Measurements from ENCODE around the gene IQSEC3.

IQSEC3 gene

DNA sequence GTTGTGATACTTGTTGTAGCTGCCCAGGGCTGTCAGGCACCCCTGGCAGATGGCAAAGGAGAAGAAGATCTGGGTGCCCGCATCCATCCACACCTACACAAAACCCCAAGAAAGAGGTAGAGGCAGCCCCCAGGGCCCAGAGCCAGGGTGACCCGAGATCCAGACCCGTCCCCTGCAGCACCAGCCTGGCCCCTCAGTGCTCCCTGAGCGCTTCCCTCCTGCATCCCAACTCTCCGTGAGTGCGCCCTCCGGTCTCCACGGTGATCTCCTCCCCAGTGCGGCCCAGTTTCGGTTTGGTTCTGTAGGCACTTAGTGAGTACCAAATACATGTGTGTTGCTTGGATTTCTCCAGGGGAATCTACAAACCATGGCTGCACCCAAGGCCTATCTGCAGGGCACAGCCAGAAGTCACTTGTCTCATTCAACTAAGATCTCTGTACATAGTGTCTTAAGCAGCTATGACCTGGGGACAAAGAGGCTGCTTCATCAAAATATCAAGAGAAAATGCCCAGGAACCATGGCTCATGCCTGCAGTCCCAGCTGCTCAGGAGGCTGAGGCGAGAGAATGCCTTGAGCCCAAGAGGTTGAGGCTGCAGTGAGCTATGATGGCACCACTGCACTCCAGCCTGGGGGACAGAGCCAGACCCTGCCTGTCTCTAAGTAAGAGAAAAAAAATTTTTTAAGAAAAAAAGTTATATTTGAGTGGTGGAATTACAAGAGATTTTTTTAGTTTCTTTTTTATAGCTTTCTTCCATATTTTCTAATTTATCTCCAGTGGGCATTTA lies 131.5 kb downstream of the IQSEC3 start:
- no peak for DNase-seq (ENCODE audit: low spot score)

DNA sequence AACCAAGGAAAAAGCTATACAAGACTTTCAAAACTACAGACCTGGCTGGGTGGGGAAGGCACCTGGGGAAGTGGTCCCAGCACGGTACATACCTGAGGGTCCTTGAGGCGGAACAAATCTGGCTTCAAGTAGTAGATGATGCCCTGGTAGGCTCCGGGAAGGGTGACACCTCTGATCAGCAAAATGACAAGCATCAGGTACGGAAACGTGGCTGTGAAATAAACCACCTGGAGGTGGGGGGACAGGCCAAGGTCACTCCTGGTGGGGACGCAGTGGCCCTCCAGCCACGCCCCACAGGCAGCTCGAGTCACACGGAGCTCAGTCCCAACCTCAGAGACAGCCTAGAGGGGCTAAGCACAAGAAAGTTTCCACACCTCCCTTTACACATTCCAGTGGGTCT lies 132.1 kb downstream of the IQSEC3 start:
- no peak for DNase-seq (ENCODE audit: low spot score)

DNA sequence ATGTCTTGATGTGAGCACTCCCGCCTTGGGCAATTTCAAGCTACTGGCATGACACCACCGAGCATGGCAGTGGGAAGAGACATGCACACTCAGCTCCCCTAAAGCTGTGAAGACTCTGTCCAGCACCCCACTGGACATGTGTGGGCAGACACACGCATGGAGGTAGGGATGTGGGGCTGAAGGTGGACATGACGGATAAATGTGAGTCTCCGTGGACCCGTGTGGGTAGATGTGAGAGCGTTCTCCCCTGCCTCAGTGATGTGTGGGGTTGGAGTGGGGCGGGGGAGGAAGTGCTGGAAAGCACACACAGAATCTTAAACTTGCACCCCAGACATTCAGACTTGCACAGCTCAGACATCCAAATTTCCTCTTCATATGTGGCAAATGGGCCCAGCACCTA lies 134.8 kb downstream of the IQSEC3 start:
- no peak for DNase-seq (ENCODE audit: low spot score)

DNA sequence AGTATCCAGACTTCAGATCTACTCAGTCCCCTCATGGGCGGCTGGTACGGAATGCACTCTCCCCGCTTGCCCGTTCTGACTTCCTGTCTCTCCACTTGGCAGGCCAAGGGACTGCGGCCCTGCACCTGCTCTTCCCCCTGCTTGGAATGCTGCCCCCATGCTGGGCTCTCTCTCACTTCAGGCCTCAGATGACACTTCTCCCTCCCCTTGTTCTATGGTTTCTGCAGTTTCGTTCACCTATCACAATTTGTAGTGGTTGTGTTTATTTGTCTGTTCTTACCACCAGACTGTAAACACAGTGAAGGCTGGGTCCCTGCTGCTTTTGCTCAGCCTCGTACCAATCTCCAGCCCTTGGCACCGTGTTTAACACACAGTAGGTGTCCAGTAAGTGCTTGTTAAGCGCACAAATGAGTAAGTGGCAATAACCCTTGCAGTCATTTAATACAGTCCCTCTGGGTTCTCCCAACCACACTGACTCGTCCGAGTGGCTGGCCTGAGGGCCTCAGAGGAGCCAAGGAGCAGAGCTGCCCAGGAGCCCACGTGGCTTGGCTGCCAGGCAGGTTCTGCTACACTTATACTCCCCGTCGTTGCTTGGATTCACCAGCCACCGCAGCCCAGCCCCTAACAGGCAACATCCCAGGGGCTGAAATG lies 135.6 kb downstream of the IQSEC3 start:
- DNase-seq (ENCODE audit: low spot score) = no peak

DNA sequence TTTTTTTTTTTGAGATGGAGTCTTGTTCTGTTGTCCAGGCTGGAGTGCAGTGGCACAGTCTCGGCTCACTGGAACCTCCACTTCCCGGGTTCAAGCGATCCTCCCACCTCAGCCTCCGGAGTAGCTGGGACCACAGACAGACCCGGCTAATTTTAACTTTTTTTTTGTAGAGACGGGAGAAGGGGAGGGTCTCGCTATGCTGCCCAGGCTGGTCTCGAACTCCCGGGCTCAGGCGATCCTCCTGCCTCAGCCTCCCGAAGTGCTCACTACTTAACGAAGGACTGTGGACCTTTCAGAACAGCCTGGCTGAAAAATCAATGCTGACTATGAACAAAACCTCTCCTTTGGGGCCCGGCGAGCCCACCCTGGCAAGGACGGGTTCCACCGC lies 136.5 kb downstream of the IQSEC3 start:
- DNase-seq (ENCODE audit: low spot score) = no peak

DNA sequence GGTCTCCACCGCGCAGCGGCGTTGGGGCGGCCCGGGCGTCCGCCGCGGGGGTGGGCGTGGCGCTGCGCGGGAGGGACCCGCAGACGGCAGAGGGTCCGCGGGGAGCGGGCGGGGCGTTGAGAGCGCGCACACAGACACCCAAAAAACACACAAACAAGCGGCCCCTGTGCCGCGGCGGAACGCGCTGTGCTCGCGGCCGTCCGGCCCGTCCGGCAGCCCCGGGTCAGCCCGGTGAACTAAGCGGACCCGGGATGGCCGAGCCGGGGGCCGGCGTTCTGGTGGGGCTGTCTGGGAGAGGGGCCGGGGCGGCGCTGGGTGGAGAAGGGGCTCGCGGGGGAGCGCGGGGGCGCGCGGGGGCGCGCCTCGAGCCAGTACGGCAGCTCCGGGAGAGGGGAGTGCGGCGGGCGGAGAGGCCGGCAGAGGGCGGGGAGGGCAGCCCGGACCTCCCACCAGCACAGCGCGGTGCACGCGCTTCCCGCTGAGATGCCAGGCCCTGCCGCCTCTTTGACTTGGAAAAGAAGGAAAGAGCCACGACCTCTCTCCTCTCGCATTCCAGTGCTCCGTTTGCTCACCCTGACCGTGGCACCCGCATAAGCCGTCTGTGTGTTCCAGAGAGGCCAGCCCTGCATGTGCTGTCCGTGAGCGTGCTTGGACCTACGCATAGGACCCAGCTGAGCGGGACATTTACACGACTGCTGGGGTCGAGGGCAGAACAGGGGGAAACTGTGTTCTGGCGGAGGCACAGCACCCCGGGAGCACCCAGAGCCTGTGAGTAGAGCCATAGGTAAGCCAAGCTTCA lies 137.1 kb downstream of the IQSEC3 start:
- DNase-seq (ENCODE audit: low spot score) = peak; percentile 68

DNA sequence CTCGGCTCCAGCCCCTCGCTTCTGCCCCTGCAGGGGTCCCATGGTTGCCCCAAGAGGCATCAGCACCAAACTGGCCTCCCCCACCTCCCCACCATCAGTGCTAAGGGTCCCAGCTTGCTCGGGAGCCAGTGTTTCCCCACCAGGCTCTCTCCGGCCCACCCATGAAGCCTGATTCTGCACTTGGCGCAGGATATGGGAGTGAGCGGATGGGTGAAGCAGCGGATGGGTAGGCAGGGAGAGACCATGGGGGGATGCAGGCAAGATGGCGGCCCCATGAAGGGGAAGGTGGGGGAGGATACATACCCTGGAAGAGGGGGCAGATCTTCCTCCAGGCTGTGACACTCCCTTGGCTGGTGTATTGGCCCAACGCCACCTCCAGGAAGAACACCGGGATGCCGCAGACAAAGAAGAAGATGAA lies 137.7 kb downstream of the IQSEC3 start:
- DNase-seq (ENCODE audit: low spot score) = no peak

DNA sequence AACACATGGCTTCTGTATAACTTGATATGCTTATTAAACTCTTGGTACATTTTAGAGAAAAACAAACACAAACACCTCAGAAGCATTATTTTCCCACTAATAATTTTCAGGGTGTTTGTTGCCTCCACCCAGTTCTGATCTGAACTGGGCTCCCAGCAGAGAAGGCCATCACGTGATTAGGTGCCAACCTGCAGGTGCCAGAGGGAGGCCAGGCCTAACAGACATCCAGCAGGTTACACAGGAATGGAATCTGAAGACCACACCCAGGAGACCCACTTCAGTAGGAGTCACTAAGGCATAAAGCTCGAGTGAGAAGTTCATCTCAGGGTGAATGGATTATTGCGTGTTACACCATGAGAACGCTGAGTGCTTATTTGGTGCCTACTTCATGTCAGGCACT lies 138.5 kb downstream of the IQSEC3 start:
- no peak for DNase-seq (ENCODE audit: low spot score)

DNA sequence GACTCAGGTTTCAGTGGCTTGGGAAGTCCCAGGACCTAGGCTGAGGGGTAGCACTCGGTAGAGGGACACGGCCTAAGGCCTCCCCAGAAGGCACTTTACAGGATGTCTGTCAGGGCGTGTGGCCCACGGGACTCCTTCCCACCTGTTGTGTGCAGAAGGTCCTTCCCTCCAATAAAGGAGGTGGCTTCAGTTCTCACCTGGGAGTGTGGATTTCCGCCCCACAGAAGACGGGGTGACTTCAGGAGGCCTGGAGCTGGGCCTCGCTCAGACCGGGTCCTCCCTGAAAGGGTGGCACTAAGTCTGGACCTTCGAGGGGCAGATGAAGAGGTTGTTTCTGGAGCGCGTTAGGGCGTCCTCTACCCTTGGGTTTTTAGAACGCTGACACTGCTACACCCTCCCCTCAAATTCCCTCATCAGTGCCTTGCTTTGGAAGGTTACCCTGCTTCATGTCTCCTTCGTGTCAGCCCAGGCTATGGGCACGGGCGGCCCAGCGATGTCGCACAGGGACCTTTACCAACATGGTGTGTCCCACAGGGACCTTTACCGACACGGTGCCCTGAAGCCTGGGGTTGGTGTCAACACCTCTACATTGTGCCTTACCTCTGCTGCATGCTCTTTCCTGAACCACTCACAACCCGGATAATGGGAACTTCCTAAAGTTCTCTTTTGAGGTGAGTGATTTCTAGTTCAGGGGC lies 140.3 kb downstream of the IQSEC3 start:
- no peak for DNase-seq (ENCODE audit: low spot score)

DNA sequence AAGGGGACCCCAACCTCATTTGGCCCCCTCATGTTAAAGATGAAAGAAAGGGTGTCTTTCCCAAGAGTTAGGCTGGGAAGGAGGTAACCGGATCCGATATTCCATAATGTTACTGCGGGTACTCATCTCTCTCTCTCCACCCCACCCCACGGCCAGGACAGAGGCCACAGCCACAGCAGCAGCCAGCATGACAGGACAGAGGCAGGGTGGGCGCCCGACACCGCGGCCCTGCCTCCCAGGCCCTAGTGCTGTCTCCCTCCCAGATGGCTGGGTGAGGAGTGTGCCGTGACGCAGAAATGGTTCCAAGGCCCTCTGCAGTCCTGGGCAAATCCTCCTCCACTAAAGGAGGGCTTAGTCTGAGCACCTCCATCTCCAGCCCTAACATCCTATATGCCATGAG lies 141.2 kb downstream of the IQSEC3 start:
- DNase-seq (ENCODE audit: low spot score) = no peak

DNA sequence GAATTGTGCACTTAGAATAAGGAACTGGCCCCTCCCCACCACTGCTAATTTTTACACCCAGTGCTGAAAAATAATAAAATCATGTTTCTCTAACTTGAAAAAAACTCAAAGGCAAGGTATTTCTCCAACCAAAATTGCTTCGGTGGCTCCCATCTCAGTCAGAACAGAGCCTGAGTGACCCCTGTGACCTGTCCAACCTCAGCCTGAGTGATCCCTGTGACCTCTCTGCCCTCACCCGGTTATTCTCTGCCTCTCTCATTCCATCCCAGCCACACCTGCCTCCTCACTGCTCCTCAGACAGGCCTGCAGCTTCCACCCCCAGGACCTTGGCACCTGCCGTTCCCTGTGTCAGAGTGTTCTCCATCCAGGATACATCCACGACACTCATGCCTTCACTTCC lies 142.2 kb downstream of the IQSEC3 start:
- no peak for DNase-seq (ENCODE audit: low spot score)

DNA sequence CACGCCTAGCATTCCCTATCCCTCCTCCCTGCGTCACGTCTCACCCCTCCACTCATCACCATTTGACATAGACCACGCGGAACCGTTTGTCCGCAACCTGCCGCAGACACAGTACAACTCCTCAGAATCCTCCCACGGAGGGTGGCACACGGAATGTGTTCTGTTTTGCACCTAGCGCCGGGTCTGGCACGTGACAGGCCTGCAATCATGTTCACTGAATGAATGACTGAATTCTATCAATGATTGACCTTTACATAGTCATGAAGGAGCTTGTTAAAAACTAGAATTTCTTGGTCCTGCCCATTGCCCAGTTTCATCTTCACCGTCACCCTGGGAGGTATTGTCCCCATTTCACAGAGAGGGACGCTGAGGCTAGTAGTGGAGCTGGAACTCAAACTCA lies 142.7 kb downstream of the IQSEC3 start:
- DNase-seq (ENCODE audit: low spot score) = no peak

DNA sequence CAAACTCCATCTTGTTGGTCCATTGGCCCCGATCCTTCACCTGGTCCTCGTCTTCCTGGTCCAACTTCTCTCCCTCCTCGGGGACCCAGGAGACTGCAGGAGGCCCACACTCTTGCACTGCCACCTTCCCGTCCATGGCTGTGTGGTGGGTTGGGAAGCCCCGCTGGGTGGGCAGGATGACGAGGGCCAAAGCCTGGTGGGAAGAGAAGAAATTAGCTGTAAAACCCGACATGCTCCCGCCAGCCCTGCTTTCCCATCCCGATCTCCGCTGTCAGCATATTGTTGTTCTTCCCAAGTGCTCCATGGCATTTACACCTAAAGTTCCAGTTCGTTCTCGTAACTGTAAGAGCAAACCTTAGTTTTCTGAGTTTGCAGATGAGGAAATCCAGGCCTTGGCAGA lies 143.3 kb downstream of the IQSEC3 start:
- no peak for DNase-seq (ENCODE audit: low spot score)

DNA sequence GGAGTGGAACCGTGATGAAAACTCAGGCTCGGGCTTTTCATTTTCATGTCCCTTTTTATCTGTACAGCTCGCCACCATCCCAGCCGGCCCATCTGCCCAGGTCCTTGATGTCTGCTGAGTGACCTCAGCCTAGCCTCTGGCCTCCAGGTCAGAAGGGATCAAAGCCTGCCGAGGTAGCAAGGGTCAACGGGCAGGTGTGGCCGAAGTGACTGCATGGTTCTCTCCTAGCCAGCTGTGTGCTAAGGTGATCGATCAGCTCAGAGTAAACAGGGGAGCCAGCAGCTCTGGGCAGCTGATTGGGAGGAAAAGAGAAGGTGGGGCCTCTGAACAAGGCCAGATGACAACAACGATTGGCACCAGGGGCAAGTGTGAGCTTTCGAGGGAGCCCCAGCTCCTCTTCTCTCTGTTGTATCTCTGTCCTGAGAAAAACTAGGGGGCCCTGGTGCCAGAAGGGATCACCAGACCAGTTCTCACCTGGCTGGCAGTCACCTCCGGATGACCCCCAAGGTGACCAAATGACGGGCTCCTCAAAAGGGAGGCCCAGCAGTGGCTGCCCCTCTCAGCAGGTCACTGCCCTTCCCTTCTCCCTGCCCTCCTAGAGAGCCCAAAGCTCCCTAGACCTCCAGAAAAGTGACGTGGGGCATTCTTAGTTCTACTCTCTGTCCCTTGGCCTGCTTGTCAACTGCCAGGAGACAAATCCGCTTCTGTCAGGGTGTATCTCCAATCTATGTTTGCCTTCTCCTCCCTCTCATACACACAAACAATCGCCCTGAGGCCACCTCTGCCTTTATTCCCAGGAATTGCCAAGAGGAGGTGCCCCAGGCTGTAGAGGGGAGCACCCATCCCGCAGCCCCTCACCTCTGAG lies 143.9 kb downstream of the IQSEC3 start:
- no peak for DNase-seq (ENCODE audit: low spot score)

DNA sequence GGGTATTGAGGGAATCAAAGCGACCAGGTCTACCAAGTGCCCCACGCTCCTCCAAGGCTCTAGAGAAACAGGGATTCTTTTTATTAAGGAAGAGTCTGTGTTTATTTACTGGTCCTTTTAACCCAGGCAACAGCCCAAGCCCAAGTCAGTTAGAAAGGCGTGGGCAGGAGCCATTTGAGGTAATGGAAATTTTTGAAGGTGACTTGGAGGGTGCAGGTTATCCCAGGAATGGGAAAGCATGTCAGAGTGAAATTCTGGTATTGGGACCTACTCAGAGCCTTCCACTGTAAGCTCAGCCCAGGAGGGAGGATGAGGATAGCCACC lies 144.5 kb downstream of the IQSEC3 start:
- no peak for DNase-seq (ENCODE audit: low spot score)

DNA sequence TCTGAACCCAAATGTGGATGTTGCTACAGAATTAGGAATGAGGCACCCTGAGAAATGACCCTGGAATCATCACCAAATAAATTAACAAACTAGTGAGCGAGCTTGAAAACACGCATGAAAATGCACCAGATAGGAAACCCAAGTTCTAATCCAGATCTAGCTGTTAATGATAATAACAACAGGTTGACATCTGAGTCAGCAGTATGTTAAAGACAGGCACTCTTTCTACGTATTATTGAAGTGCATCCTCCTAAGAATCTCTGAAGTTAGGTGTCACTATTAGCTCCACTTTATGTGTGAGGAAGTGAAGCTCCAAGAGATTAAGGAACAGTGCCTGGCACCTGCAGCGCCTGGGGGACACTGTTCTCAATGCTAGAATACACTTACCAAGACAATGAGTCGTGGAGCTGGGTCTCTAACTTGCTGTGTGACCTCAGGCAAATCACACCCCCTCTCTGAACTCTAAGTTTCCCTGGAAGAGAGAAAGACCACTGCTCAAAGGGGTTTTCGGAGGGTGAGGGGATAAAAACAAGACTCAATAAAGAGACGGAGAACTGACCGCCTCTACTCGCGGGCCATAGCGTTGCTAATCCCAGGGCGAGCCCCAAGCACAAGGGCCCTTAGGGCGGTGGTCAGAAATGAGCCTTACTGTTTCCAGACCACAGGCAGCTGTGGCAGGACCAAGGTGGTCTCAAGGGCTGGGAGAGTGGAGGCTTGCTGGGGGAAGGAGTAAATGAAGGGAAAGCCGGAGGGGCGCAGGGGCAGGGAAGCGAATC lies 145.3 kb downstream of the IQSEC3 start:
- no peak for DNase-seq (ENCODE audit: low spot score)

DNA sequence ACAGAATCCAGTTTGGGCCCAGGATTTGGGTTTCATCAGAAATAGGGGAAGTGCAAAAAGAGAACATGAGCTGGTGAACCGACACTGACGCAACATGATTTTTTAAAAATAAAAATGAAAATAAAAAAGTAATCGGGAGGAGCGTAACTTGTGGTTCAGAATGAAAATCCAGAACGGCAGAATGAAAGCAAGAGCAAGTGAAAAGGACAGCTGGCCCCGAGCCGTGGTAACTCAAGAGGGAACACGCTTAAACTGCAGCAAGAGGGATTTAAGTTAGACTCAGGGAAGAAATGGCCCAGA lies 145.8 kb downstream of the IQSEC3 start:
- no peak for DNase-seq (ENCODE audit: low spot score)

DNA sequence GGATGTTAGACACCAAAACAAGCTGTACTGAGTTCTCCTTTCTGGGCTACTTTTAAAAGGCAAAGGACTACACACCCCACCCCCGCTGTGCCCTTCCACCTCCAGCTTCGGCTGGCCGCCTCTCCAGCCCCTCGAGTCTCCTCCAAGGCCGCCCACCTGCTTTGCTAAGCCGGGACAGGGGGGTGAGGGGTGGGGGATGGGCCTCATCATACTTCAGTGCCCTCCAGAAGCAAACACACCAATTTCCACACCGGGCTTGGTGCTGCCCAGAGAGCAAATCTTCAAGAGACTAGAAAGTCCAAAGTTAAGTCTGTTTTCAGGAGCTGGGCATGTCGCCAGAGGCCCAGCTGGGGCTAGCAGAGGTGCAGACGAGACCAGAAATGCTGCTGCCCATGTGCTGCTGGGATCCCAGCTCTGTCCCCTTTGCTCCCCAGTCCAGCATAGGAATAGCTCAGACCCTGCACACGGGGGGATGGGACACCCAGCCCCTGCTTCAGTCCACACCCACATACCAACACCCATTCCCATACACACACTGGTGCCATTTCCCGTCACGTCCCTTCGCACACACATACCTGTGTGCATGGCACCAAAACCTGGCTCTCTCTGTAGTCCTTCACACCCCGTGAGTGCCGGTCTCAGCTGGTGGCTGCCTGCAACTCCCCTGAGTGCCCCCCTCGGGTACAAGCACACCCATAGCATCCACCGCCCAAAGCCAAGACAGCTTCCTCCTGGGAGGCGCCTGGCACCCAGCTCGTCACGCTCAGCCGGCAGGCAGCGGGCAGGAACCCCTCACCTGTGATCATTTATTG lies 146.4 kb downstream of the IQSEC3 start:
- peak; percentile 39 for DNase-seq (ENCODE audit: low spot score)

DNA sequence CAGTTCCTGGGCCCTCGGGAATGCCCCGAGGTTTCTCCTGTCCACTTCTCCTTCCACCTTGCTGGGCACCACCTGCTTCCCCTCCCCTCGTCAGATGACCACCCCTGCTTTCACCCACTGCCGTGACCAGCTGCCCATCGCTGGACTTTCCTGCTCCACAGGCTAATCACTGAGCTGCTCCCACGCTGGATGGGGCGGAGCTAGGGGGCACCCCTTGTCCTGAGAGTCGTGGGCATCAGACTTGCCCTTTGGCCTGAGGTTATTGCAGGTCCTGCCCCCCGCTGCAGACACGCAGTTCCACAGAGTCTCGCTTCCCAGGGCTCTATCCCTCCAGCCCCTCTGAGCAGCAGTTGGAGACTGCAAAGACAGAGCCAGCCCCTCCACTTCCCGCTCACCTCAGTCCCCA lies 147.0 kb downstream of the IQSEC3 start:
- no peak for DNase-seq (ENCODE audit: low spot score)
